ENCODE measurements around the gene RSBN1L.
"Not testable (repeated sequence)": the region's sequence is repeated elsewhere in the genome, so short reads cannot be mapped to it uniquely, and the experiment has no call there.

The RSBN1L gene

DNA sequence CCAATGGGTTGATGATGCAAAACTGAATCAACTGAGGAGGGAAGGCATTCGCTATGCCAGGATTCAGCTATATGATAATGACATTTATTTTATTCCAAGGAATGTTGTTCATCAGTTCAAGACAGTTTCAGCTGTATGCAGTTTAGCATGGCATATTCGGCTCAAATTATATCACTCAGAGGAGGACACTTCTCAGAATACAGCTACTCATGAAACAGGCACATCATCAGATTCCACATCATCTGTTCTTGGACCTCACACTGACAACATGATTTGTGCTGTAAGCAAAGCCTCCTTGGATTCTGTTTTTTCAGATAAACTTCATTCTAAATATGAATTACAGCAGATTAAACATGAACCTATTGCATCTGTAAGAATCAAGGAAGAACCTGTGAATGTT lies 82.3 kb downstream of the RSBN1L start:
- DNase-seq = no peak

GRCh38 chr7:77782383-77782782 lies 86.1 kb downstream of the RSBN1L start:
- no peak for DNase-seq

GRCh38 chr7:77783111-77783510 lies 86.9 kb downstream of the RSBN1L start:
- no peak for DNase-seq

GRCh38 chr7:77783545-77783944 lies 87.3 kb downstream of the RSBN1L start:
- no peak for DNase-seq

DNA sequence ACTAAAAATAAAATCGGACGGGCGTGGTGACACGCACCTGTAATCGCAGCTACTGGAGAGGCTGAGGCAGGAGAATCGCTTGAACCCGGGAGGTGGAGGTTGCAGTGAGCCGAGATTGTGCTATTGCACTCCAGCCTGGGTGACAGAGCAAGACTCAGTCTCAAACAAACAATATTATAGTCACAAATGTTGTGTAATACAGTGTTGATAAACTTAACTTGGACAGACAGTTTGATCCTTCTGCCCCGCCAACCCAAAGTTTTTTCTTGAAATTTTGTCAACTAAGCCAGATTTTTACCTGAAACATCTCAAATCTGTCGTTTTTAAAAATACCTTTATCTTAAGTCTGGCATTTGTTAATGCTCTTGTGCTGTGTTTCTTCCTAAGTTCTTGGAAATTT lies 88.2 kb downstream of the RSBN1L start:
- DNase-seq = not testable (repeated sequence)

GRCh38 chr7:77786018-77786417 lies 89.8 kb downstream of the RSBN1L start:
- DNase-seq = no peak

- no peak for DNase-seq
These were observed 90.5 kb downstream of the RSBN1L start for GRCh38 chr7:77786741-77787140.

GRCh38 chr7:77788327-77788902 lies 92.2 kb downstream of the RSBN1L start:
- DNase-seq = no peak

GRCh38 chr7:77791336-77791735 lies 95.1 kb downstream of the RSBN1L start:
- DNase-seq = no peak

- no peak for DNase-seq
These were observed 95.7 kb downstream of the RSBN1L start for GRCh38 chr7:77791956-77792355.

GRCh38 chr7:77794000-77794399 lies 97.7 kb downstream of the RSBN1L start:
- DNase-seq = no peak

DNA sequence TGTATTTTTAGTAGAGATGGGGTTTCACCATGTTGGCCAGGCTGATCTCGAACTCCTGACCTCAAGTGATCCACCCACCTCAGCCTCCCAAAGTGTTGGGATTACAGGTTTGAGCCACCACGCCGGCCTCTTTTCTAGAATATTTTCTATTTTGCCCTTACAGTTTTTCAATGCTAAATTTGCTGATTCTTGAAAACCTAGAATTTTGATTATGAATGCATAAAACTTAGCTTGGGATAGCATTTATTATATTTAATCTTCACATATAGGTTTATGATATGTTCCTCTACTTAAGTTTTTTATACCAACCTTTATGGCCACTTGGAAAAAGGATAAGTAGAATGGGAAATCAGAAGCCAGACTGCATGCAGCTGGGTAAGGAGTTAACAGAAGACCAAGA lies 99.8 kb downstream of the RSBN1L start:
- no peak for DNase-seq

DNA sequence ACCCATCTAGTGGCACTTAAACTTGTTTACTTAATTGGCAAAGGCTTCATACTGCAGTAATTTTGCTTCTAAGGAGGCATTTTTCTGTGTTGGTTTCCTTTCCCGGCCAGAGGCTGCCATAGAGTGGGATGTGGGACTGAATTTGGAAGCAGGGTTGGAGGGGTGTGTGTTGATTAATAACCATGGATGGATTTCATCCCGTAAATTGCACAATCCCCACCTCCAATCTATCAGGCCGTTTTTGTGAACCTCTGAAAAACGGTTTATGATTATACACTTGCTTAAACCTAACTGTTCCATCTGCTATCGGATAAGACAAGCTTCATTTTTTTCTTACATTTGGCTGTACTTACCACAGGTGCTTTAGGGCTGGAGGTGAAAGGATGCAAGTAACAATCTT lies 100.7 kb downstream of the RSBN1L start:
- no peak for DNase-seq

DNA sequence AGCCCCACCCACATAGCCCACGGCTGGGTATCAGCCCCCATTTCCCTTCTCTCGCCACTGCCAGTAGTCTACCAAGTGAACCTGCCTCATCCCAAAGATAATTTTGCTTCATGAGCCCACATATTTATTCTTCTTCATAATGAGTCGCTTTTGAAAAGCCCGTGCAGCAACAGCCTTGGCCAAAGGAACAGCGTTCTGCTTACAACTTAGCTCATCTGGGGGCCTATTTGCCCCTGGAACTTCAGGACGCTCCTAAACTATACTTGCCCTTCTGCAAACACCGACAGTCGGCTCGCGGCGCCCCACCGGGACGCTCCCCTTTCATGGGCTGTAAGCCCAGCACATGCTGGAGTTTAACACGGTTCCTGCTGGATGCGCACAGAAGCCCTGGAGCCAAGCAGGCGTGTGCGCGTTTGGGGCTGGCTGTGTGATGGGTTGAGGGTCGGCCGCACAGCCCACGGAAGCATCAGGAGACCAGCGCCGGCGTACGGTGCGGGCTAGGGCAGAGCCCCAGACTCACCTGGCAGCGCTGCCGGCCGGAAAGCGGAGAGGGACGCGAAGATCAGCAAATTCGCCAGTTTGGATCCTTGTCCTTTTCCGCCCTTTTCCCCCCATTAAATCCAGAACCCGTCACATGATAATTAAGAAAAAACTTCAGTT lies 101.6 kb downstream of the RSBN1L start:
- DNase-seq = no peak

DNA sequence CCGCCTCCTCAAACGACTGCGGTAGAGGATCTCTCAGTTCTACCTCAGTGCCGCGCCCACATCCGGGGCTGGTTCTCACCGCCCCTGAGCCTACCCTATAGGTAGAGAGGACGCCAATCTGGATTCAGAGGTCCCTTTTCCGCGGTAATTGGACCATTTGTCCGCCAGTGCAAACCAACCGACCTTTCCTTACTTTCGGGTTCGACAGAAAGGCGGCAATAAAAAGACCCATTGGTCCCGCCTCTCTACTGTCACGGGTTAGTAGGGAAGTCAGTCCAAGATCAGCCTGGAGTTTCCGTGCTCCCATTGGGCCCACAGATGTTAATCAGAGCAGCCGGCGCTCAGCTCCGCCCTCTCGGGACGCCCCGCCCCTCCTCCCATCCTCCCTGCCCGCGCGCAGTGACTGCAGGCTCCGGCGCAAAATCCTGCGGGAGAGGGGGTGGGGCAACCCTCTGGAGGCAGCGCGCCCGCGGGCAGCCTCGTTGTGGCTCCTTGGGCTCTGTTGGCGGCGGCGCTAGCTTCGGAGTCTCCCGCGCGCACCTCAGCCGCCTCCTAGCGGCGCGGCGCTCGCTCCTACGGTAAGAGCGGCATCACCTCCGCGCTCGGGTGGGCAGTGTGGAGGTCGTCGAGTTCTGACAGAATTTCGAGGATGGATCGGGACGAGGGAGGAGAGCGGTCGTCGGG lies 102.3 kb downstream of the RSBN1L start, which contains the start of the genes PHTF2 and TMEM60:
Gene PHTF2 (plus strand): TSS at position 380 of the 684 bp plus-strand sequence.
Gene TMEM60 (minus strand): TSS at position 41 of the 684 bp plus-strand sequence. CDS start 4,061 bp downstream, outside the sequence.
- DNase-seq = peak; percentile 96

- DNase-seq = peak; percentile 28
These were observed 103.1 kb downstream of the RSBN1L start for GRCh38 chr7:77799078-77799964.

DNA sequence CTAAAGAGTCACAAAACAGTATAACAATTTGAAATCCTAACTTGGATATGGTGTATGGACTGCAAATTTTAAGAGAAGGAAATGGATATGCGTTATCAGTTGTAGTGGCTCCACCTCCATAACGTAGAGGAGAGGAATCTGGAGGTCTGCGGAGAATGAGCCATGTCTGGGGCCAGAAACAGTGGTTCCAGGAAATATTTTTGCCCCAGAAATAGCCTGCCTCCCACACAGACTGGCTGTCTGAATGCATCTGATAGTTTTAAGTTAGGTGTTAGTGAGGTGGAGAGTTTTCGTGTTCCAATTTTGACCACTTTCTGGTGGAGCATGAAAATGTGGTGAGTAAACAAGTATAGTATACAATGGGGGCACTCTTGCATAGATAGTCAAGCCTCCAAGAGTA lies 103.9 kb downstream of the RSBN1L start:
- DNase-seq = peak; percentile 8

DNA sequence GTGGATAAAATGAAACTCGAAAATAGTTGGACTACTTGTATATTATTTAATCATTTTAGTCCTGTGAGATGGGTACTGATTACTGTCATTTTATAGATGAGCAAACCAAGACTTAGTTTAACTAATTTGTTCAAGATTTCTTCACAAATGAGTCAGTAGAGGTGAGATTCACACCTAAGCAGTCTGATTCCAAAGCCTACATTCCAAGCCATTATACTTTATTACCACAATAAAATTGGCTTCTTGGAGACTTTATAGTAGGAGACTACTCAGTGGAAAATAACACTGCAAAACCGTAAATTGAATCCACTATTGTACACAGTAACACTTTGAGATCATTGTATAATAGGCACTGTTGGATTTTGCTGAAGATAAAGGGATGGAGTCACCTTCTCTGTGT lies 104.5 kb downstream of the RSBN1L start:
- DNase-seq = no peak

GRCh38 chr7:77802557-77803405 lies 106.5 kb downstream of the RSBN1L start:
- peak; percentile 47 for DNase-seq

DNA sequence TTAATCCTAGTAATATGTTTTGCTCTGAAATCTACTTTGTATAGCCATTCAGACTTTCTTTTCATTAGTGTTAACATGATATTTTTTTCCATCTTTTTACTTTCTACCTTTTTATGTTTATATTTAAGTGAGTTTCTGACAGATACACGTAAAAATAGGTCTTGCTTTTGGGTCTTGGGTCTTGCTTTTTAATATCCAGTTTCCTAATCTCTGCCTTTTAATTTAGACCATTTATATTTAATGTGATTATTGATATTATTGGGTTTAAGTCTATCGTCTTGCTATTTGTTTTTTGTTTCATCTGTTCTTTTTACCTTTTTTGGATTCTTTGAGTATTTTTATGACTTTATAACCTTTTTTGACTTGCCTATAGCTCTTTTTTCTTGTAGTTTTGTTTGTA lies 110.2 kb downstream of the RSBN1L start:
- no peak for DNase-seq

- no peak for DNase-seq
These were observed 112.3 kb downstream of the RSBN1L start for GRCh38 chr7:77808517-77808916.
